Stimulated activated CD8-positive, alpha-beta memory T cell treated with anti-CD3 and anti-CD28 coated beads, Interleukin-4, amount 100 ng/mL, for 4 hours (primary cell): ENCODE data around the gene KCNK4.

Experiments used
- DNase-seq, 2 donors: peaks; one replicate each; pipeline ENCODE4 v3.0.0-alpha.2; 2020; ENCODE audit warnings: low read depth in 2 of 2, low spot score in 1 of 2

Gene KCNK4

GRCh38 chr11:64268025-64268892 lies 22.8 kb upstream of the KCNK4 start:
- DNase-seq = no peak

GRCh38 chr11:64268893-64269539 lies 22.1 kb upstream of the KCNK4 start:
- no peak for DNase-seq

GRCh38 chr11:64269540-64270220 lies 21.4 kb upstream of the KCNK4 start:
- peak; percentile 96 to 97 for DNase-seq

GRCh38 chr11:64275031-64275800 lies 15.9 kb upstream of the KCNK4 start:
- DNase-seq = no peak

- DNase-seq = no peak
Measured at GRCh38 chr11:64275841-64276240, 15.3 kb upstream of the KCNK4 start.

GRCh38 chr11:64276653-64277431 lies 14.3 kb upstream of the KCNK4 start:
- DNase-seq = no peak

- DNase-seq = no peak
Measured at GRCh38 chr11:64278576-64279190, 12.4 kb upstream of the KCNK4 start.

- DNase-seq = no peak
Measured at GRCh38 chr11:64281957-64282770, 8.9 kb upstream of the KCNK4 start.

GRCh38 chr11:64283092-64283491 lies 8.0 kb upstream of the KCNK4 start:
- DNase-seq = no peak

GRCh38 chr11:64284048-64284961 lies 6.8 kb upstream of the KCNK4 start, which contains the start of gene BAD:
Gene BAD, minus strand, starts transcription at chr11:64284665. Its CDS starts 297 bp downstream, at chr11:64284368.
- peak; percentile 79 to 84 for DNase-seq

GRCh38 chr11:64284962-64285884 lies 5.9 kb upstream of the KCNK4 start, which contains the start of gene GPR137:
Gene GPR137, plus strand, starts transcription at chr11:64285848. Its CDS starts 677 bp downstream, at chr11:64286525.
- DNase-seq = peak; percentile 79 to 84

- no peak for DNase-seq
Measured at GRCh38 chr11:64285885-64286800, 5.0 kb upstream of the KCNK4 start.

- DNase-seq = no peak
Measured at GRCh38 chr11:64286801-64287159, 4.3 kb upstream of the KCNK4 start.

GRCh38 chr11:64287676-64288352 lies 3.3 kb upstream of the KCNK4 start:
- DNase-seq = no peak

GRCh38 chr11:64288353-64288750 lies 2.8 kb upstream of the KCNK4 start:
- no peak for DNase-seq
